NCI-H1092 (cell line): Measurements from ENCODE around the gene CDH3.
A peak's percentile ranks its signal among the peaks of the same experiment; 100 is the strongest.

Source experiments
- DNase-seq: peaks from one replicate; lab custom pipeline; 2025; lab: John Stamatoyannopoulos, UW

CDH3 gene

GRCh38 chr16:68644715-68645493 lies at the start of gene CDH3:
Gene CDH3 (plus strand): TSS chr16:68645310. CDS start chr16:68645380, 70 bp downstream.
- no peak for DNase-seq

DNA sequence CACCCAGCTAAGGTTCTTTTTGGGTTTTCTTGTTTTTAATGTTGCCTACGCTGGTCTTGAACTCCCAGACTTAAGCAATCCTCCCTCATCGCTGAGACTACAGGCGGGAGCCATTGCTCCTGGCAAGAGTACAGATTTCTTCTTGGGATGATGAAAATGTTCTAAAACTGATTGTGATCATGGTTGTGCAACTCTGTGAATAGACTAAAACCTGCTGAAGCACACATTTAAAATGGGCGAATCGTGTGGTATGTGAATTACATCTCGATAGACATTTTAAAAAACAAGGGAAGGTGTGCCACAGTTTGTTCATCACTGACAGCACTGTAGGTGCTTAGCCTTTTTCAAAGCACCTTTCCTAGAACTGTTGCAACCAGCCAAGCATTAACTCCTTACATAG lies 48.8 kb upstream of the CDH3 start:
- no peak for DNase-seq

DNA sequence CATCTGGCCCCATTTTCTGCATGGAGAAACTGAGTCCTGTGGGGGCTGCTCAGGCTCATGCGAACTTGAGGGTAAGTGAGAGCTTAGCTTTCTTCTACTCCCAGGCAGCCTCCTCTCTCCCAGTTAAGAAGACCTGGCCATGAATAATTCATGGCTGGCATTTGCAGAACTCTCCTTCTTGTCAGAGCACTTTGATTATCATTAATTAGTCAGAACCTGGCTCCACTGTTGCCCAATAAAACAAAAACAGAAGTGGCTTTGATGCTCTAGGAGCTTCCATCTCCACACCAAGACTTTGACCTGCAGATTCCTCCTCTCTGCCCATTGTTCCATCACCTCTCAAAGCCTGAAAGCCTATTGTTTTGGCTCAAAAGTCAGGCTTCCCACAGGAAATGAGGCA lies 45.5 kb upstream of the CDH3 start:
- DNase-seq: no peak

- no peak for DNase-seq
These were observed 39.4 kb upstream of the CDH3 start for GRCh38 chr16:68605746-68606145.

- no peak for DNase-seq
These were observed 37.7 kb upstream of the CDH3 start for GRCh38 chr16:68607443-68607842.

DNA sequence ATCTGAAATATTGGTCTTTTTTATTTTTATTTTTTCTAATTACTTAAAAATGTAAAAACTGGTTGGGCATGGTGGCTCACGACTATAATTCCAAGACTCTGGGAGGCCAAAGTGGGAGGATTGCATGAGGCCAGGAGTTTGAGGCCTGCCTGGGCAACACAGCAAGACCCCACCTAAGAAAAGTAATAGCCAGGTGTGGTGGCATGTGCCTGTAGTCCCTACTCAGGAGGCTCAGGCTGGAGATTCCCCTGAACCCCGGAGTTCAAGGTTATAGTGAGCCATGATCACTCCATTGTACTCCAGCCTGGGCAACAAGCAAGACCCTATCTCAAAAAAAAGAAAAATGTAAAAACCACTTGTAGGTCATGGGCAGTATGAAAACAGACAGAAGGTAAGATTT lies 36.8 kb upstream of the CDH3 start:
- no peak for DNase-seq

DNA sequence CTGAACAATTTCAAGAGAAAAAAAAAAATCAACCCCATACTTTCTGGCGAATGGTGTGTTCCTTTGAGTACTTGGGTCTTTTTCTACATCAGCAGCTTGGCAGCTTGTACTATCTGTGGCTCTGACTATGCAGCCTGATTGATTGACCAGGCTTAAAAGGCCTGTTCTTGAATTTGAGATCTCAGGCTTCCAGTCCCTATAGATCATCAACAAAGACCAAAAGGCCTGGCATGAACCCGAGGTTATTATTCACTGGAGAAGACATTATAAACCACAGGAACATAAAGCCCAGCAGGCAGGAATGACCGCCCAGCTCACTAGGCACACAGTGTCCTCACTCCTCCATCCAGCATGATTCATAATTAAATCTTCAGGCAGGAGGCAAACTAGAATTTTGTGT lies 32.1 kb upstream of the CDH3 start:
- no peak for DNase-seq

DNA sequence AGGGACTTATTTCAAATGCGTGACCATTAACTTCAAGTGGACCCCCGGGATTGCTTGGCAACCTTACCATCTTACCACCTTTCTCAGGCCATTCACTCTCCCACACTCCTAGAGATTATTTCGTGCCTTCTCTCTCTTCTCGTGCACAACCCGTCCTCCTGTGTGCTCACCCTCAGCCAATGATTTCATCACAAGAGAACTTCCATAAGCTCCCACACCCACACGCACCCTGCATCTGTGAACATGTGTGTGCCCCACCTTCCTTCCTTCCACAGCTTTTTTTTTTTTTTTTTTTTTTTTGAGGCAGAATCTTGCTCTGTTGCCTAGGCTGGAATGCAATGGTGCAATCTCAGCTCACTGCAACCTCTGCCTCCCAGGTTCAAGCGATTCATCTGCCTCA lies 27.4 kb upstream of the CDH3 start:
- DNase-seq: no peak

DNA sequence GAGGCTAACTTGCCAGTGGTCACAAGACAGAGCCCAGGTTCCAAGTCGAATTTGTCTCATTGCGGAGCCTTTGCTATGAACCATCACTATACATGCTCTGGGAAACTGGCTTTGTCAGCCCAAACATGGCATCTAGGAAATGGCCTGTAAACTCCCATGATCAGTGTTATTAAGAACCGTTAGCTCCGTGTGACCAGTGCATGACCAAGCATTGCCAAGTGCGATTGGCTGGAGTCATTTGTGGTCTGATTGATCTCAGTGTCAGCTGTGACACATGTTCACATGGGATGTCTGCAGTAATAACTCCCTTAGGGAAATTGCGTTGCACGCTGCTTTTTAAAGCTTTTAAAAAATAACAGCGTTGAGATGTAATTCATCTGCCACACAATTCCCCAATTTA lies 18.6 kb upstream of the CDH3 start:
- DNase-seq: no peak

GRCh38 chr16:68627951-68628425 lies 17.1 kb upstream of the CDH3 start:
- no peak for DNase-seq

- DNase-seq: no peak
These were observed 15.7 kb upstream of the CDH3 start for GRCh38 chr16:68629351-68629910.

GRCh38 chr16:68636064-68636560 lies 9.0 kb upstream of the CDH3 start:
- DNase-seq: no peak

- DNase-seq: no peak
These were observed 8.3 kb upstream of the CDH3 start for GRCh38 chr16:68636818-68637217.

DNA sequence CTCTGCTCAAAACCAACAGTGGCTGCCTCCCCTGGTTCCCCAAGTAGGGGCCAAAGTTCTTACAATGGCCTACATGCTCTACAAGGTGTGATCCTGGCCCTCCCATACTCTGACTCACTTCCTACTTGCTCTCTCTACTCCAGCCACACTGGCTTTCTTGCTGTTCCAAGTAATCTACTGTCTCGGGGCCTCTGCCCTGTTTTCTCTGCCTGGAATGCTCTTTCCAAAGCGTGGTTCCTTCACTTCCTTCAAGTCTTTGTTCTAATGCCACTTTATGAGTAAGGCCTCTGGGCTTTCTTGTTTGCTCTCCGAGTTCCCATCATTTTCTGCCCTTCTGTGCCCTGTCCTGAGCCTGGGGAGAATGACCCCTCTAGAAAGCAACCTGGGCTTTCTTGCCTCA lies 4.1 kb upstream of the CDH3 start:
- DNase-seq: no peak

DNA sequence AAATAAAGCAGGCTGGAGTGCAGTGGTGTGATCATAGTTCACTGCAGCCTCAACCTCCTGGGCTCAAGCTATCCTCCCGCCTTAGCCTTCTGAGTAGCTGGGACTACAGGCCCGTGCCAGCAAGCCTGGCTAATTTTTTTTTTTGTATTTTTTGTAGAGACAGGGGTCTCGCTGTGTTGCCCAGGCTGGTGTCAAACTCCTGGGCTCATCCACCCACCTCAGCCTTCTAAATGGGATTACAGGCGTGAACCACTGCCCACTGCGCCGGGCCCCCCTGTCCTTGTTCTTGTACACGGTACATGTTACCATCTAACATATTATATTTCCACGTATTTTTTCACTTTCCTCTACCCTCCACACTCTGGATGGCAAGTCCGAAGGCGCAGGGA lies 3.1 kb upstream of the CDH3 start:
- DNase-seq: no peak

DNA sequence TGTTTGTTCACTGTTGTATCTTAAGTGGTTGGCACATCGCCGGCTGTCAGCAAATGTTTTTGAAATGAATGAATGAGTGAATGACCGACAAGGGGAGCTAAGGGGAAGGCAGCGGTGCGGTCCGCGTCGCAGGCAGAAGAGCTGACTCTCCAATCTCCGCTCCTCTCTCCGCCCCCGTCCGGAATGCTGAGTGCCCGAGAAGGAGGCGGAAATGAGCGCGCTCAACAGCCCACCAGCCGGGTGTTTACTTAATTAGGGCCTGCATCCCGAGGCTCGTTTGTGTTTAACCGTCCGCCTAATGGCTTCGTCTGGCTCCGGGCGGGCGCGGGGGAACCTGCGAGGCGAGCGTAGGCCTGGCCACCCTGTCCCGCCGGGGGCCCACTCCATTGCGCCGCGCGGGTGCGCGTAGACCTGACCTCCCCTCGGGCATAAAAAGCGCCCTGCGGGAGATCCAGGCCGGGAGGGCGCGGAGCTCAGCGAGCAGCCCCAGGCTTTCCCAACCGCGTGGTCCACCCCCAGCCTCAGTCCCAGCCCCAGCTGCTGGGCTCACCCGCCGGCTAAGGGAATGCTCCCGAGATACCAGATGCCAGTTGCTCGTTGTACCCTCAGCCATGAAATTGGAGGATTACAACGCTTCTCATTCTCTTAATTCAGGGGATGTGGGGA lies 2.5 kb upstream of the CDH3 start:
- DNase-seq: peak; percentile 39

- DNase-seq: no peak
These were observed 1.9 kb upstream of the CDH3 start for GRCh38 chr16:68643227-68643626.

DNA sequence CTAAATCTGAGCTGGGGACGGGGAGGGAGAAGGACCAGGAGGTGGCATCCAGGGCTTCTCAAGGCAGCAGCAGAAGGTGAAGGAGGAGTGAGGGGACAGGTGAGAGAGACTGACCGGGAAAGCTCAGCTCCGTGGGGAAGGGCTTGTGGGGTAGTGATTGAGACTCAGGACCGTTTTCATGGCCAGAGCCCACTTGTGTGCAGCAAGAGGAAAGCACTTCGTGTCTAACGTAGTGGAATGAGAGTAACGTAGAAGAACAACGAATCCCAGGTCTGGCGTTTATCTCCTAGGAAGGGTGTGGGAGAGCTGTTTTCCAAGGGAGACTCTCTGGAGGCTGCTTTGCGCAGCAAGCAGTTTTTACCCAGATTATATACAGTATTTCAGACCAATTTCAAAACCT lies 1.3 kb upstream of the CDH3 start:
- DNase-seq: no peak

GRCh38 chr16:68644296-68644695 lies 814 bp upstream of the CDH3 start:
- DNase-seq: no peak

GRCh38 chr16:68645494-68646388 lies 631 bp downstream of the CDH3 start:
- no peak for DNase-seq

DNA sequence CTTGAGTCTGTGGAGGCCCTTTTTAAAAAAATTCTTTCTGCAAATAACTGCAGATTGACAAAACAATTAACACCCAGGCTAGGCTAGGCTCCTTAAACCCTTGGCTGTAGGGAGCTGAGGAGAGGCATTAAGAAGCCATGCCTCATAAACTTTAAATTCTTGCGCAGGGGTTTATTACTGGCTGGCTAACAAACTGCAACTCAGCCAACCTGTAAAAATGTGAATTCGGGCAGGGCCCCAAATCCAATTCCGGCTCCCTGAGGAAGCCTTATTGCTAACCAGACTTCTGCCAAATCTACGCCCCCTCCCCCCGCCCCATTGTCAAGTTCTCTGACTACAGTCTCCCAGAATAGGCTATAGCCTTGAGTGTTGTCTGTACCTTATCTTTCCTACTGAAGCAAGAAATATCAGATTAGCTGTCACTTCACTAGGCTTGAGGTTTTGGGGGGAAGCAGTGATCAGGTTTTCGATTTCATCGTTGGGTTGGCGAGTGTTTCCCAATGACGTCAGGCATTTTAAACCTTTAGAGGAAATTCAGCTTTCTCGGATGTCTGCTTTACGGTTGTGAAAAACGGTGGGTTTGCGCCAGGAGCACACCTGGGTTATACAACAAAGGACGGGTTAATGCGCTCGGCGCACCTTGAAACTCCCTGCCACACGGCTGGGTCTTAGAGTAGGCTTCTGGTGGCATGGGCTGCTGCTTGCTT lies 2.0 kb downstream of the CDH3 start:
- no peak for DNase-seq
